OCI-LY7 (cell line): ENCODE measurements around the gene PHOSPHO2.

Experiments
- CTCF ChIP-seq: fragments of 200-600 bp; sonication (generic); conservative IDR thresholded peaks from 2 replicates; pipeline ENCODE4 v1.5.1; 2014; ENCODE audit warnings: mild to moderate bottlenecking, antibody characterized with exemption, low read length, moderate library complexity, mixed read lengths
- EZH2phosphoT487 ChIP-seq: fragments of 200-600 bp; sonication (generic); IDR thresholded peaks from 2 replicates; pipeline ENCODE4 v1.6.1; 2018; ENCODE audit warnings: low read depth, borderline replicate concordance, mild to moderate bottlenecking, mixed run types, antibody characterized with exemption, low read length, moderate library complexity, mixed read lengths

GRCh38 chr2:169718930-169719504, 24.7 kb downstream of the PHOSPHO2 start:
- TF ChIP-seq CTCF (no peak), EZH2phosphoT487 (no peak)
